NCI-H2227 treated with DMSO at 0.1 percent for 48 hours (cell line): ENCODE data around the gene GALNTL6.
"Not testable (repeated sequence)": the region's sequence is repeated elsewhere in the genome, so short reads cannot be mapped to it uniquely, and the experiment has no call there.

ENCODE experiments used
- DNase-seq: peaks from one replicate; lab custom pipeline; 2025; lab: John Stamatoyannopoulos, UW

The GALNTL6 gene

GRCh38 chr4:172390331-172390730, 577.1 kb downstream of the GALNTL6 start:
- no peak for DNase-seq

- no peak for DNase-seq
Observed at GRCh38 chr4:172392741-172393140, 579.5 kb downstream of the GALNTL6 start.

GRCh38 chr4:172393220-172393619, 580.0 kb downstream of the GALNTL6 start:
- DNase-seq = no peak

GRCh38 chr4:172404676-172405075, 591.5 kb downstream of the GALNTL6 start:
- no peak for DNase-seq

GRCh38 chr4:172410363-172410762, 597.2 kb downstream of the GALNTL6 start:
- no peak for DNase-seq

- DNase-seq = no peak
Observed at GRCh38 chr4:172411149-172411548, 597.9 kb downstream of the GALNTL6 start.

GRCh38 chr4:172412851-172413580, 599.8 kb downstream of the GALNTL6 start:
- no peak for DNase-seq

GRCh38 chr4:172428979-172429378, 615.8 kb downstream of the GALNTL6 start:
- DNase-seq = not testable (repeated sequence)

- no peak for DNase-seq
Observed at GRCh38 chr4:172480471-172480870, 667.3 kb downstream of the GALNTL6 start.

GRCh38 chr4:172481802-172482508, 668.8 kb downstream of the GALNTL6 start:
- DNase-seq = no peak

- DNase-seq = no peak
Observed at GRCh38 chr4:172485007-172485406, 671.8 kb downstream of the GALNTL6 start.

GRCh38 chr4:172486531-172486930, 673.3 kb downstream of the GALNTL6 start:
- no peak for DNase-seq

GRCh38 chr4:172489861-172490260, 676.7 kb downstream of the GALNTL6 start:
- DNase-seq = no peak

- DNase-seq = no peak
Observed at GRCh38 chr4:172495769-172496168, 682.6 kb downstream of the GALNTL6 start.

GRCh38 chr4:172497321-172497720, 684.1 kb downstream of the GALNTL6 start:
- DNase-seq = no peak

GRCh38 chr4:172514011-172514410, 700.8 kb downstream of the GALNTL6 start:
- DNase-seq = no peak

- no peak for DNase-seq
Observed at GRCh38 chr4:172514801-172515200, 701.6 kb downstream of the GALNTL6 start.

GRCh38 chr4:172515266-172515879, 702.2 kb downstream of the GALNTL6 start:
- no peak for DNase-seq

- no peak for DNase-seq
Observed at GRCh38 chr4:172517391-172517790, 704.2 kb downstream of the GALNTL6 start.

- no peak for DNase-seq
Observed at GRCh38 chr4:172521248-172521647, 708.0 kb downstream of the GALNTL6 start.

- DNase-seq = no peak
Observed at GRCh38 chr4:172521680-172522079, 708.5 kb downstream of the GALNTL6 start.

GRCh38 chr4:172543249-172543648, 730.0 kb downstream of the GALNTL6 start:
- DNase-seq = no peak

GRCh38 chr4:172546782-172547181, 733.6 kb downstream of the GALNTL6 start:
- DNase-seq = no peak
